HEK293 (cell line): Measurements from ENCODE around the gene GALNT15.

Experiments
- CTCF ChIA-PET: fragments of 350-600 bp; formaldehyde crosslinking; extraction: SDS; loops from one replicate; lab custom pipeline; 2021; ENCODE audit warnings: antibody characterized with exemption; lab: Yijun Ruan, JAX
- POLR2A ChIA-PET: fragments of 300-600 bp; formaldehyde crosslinking; extraction: SDS; loops from one replicate; lab custom pipeline; 2020; ENCODE audit warnings: antibody characterized with exemption, inconsistent platforms; lab: Yijun Ruan, JAX
- H3K27ac ChIP-seq: fragments of 200-500 bp; sonication (Bioruptor generic); 2 replicates; pipeline ENCODE4 v1.5.1; 2014; ENCODE audit warnings: low read depth, low read length, control low read depth, inconsistent platforms; ENCODE audit errors: extremely low read depth
- H3K36me3 ChIP-seq, 2 experiments: fragments of 200-500 bp in 1 of 2; sonication (Bioruptor generic) in 1 of 2; 1 replicate in 1 of 2; 2 replicates in 1 of 2; pipeline ENCODE4 v1.5.1; 2014 to 2017; ENCODE audit warnings: inconsistent platforms in 2 of 2, low read length in 2 of 2; ENCODE audit not compliant: control insufficient read depth in 2 of 2, insufficient read depth in 1 of 2
- H3K4me1 ChIP-seq: fragments of 200-500 bp; sonication (Bioruptor generic); 2 replicates; pipeline ENCODE4 v1.5.1; 2014; ENCODE audit warnings: mild to moderate bottlenecking, low read length, inconsistent platforms; ENCODE audit not compliant: control insufficient read depth, insufficient read depth
- H3K4me3 ChIP-seq: 2 replicates; pipeline ENCODE4 v1.5.1; 2011; ENCODE audit warnings: low read depth, mild to moderate bottlenecking, control low read depth, low read length, moderate library complexity
- H3K9me3 ChIP-seq: fragments of 200-500 bp; sonication (Bioruptor generic); 2 replicates; pipeline ENCODE4 v1.5.1; 2014; ENCODE audit warnings: low read depth, low read length, inconsistent platforms; ENCODE audit not compliant: control insufficient read depth, insufficient read depth
- FEZF1 ChIP-seq: fragments of 450-650 bp; formaldehyde crosslinking; IDR thresholded peaks from 2 replicates; pipeline ENCODE4 v1.5.1; 2016; ENCODE audit warnings: missing biosample characterization, missing genetic modification characterization
- KLF9 ChIP-seq: fragments of 450-650 bp; formaldehyde crosslinking; IDR thresholded peaks from 2 replicates; pipeline ENCODE4 v1.5.1; 2016; ENCODE audit warnings: missing biosample characterization, missing genetic modification characterization, low read depth
- RBAK ChIP-seq: fragments of 450-650 bp; formaldehyde crosslinking; IDR thresholded peaks from 2 replicates; pipeline ENCODE4 v1.5.1; 2016; ENCODE audit warnings: missing biosample characterization, missing genetic modification characterization
- ZFHX2 ChIP-seq: fragments of 450-650 bp; formaldehyde crosslinking; conservative IDR thresholded peaks from 2 replicates; pipeline ENCODE4 v1.5.1; 2016; ENCODE audit warnings: missing biosample characterization, missing genetic modification characterization
- ZFP3 ChIP-seq: fragments of 450-650 bp; formaldehyde crosslinking; IDR thresholded peaks from 2 replicates; pipeline ENCODE4 v1.5.1; 2016; ENCODE audit warnings: low read depth, missing biosample characterization, missing genetic modification characterization
- ZNF23 ChIP-seq: fragments of 450-650 bp; formaldehyde crosslinking; IDR thresholded peaks from 2 replicates; pipeline ENCODE4 v1.5.1; 2016; ENCODE audit warnings: missing biosample characterization, missing genetic modification characterization, borderline replicate concordance
- ZNF311 ChIP-seq: fragments of 450-650 bp; formaldehyde crosslinking; IDR thresholded peaks from 2 replicates; pipeline ENCODE4 v1.5.1; 2017; ENCODE audit warnings: missing biosample characterization, missing genetic modification characterization, borderline replicate concordance
- ZNF423 ChIP-seq: fragments of 450-650 bp; formaldehyde crosslinking; IDR thresholded peaks from 2 replicates; pipeline ENCODE4 v1.5.1; 2016; ENCODE audit warnings: missing biosample characterization, missing genetic modification characterization
- ZNF433 ChIP-seq: fragments of 450-650 bp; formaldehyde crosslinking; IDR thresholded peaks from 2 replicates; pipeline ENCODE4 v1.5.1; 2016; ENCODE audit warnings: missing biosample characterization, missing genetic modification characterization, low read depth
- ZNF48 ChIP-seq: fragments of 450-650 bp; formaldehyde crosslinking; IDR thresholded peaks from 2 replicates; pipeline ENCODE4 v1.5.1; 2016; ENCODE audit warnings: missing biosample characterization, missing genetic modification characterization
- ZNF76 ChIP-seq: fragments of 450-650 bp; formaldehyde crosslinking; IDR thresholded peaks from 2 replicates; pipeline ENCODE4; 2016; ENCODE audit warnings: low read depth, missing biosample characterization, missing genetic modification characterization, borderline replicate concordance
- ZSCAN30 ChIP-seq: fragments of 450-650 bp; IDR thresholded peaks from 2 replicates; pipeline ENCODE4 v1.5.1; 2018; ENCODE audit warnings: missing biosample characterization, mild to moderate bottlenecking, missing genetic modification characterization, moderate library complexity
- TF ChIP-seq, protein P1 (sequence below): fragments of 450-650 bp; IDR thresholded peaks from 2 replicates; pipeline ENCODE4 v1.5.1; 2018; ENCODE audit warnings: missing biosample characterization, mild to moderate bottlenecking, missing genetic modification characterization
- TF ChIP-seq, protein P2 (sequence below): fragments of 450-650 bp; formaldehyde crosslinking; IDR thresholded peaks from 2 replicates; pipeline ENCODE4 v1.5.1; 2017; ENCODE audit warnings: missing biosample characterization, mild to moderate bottlenecking, missing genetic modification characterization, moderate library complexity
- TF ChIP-seq, protein P3 (sequence below): fragments of 450-650 bp; formaldehyde crosslinking; IDR thresholded peaks from 2 replicates; pipeline ENCODE4 v1.5.1; 2016; ENCODE audit warnings: missing biosample characterization, missing genetic modification characterization
- TF ChIP-seq, protein P4 (sequence below): fragments of 450-650 bp; formaldehyde crosslinking; IDR thresholded peaks from 2 replicates; pipeline ENCODE4 v1.5.1; 2016; ENCODE audit warnings: missing biosample characterization, missing genetic modification characterization
- TF ChIP-seq, protein P5 (sequence below): fragments of 450-650 bp; formaldehyde crosslinking; IDR thresholded peaks from 2 replicates; pipeline ENCODE4; 2016; ENCODE audit warnings: missing biosample characterization, missing genetic modification characterization
- TF ChIP-seq, protein P6 (sequence below): fragments of 450-650 bp; formaldehyde crosslinking; IDR thresholded peaks from 2 replicates; pipeline ENCODE4 v1.5.1; 2016; ENCODE audit warnings: missing biosample characterization, missing genetic modification characterization, low read depth

GALNT15 gene

DNA sequence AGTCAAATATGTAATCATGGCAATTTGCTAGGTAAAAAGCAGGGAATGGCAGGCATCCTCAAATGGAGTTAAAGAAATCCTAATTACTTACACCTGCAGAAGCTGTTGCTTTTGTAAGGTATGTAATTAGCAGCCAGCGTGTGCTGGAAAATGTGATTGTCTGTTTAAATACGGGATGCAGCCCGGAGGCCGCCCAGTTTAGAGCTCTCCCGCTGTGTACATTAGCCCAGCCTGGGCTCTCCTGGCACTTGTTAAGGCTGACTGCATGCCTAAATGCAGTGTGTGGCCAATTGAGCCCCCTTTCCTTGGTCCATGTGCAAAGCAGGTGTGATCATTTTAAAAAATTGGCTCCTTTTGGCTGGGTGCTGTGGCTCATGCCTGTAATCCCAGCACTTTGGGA, 81.2 kb downstream of the GALNT15 start:
- ChIA-PET POLR2A (no interaction called here), CTCF (interaction anchor here (0.5 kb wide), 1 partner anchor 988 kb away, joined by 3 read pairs; no protein-coding TSS in a partner anchor)
- TF ChIP-seq, protein P1, sequence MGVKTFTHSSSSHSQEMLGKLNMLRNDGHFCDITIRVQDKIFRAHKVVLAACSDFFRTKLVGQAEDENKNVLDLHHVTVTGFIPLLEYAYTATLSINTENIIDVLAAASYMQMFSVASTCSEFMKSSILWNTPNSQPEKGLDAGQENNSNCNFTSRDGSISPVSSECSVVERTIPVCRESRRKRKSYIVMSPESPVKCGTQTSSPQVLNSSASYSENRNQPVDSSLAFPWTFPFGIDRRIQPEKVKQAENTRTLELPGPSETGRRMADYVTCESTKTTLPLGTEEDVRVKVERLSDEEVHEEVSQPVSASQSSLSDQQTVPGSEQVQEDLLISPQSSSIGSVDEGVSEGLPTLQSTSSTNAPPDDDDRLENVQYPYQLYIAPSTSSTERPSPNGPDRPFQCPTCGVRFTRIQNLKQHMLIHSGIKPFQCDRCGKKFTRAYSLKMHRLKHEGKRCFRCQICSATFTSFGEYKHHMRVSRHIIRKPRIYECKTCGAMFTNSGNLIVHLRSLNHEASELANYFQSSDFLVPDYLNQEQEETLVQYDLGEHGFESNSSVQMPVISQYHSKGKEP (tag by site-specific recombination): no peak
- TF ChIP-seq ZNF76 (tag by site-specific recombination): no peak
- TF ChIP-seq, protein P2, sequence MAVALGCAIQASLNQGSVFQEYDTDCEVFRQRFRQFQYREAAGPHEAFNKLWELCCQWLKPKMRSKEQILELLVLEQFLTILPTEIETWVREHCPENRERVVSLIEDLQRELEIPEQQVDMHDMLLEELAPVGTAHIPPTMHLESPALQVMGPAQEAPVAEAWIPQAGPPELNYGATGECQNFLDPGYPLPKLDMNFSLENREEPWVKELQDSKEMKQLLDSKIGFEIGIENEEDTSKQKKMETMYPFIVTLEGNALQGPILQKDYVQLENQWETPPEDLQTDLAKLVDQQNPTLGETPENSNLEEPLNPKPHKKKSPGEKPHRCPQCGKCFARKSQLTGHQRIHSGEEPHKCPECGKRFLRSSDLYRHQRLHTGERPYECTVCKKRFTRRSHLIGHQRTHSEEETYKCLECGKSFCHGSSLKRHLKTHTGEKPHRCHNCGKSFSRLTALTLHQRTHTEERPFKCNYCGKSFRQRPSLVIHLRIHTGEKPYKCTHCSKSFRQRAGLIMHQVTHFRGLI (tag by site-specific recombination): no peak
- no peak for TF ChIP-seq RBAK
- no peak for TF ChIP-seq ZNF311 (tag by site-specific recombination)
- no peak for TF ChIP-seq ZSCAN30
- TF ChIP-seq, protein P3, sequence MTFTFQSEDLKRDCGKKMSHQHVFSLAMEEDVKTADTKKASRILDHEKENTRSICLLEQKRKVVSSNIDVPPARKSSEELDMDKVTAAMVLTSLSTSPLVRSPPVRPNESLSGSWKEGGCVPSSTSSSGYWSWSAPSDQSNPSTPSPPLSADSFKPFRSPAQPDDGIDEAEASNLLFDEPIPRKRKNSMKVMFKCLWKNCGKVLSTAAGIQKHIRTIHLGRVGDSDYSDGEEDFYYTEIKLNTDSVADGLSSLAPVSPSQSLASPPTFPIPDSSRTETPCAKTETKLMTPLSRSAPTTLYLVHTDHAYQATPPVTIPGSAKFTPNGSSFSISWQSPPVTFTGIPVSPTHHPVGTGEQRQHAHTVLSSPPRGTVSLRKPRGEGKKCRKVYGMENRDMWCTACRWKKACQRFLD: no peak
- TF ChIP-seq ZNF48 (tag by site-specific recombination): no peak
- TF ChIP-seq ZNF423 (tag by site-specific recombination): no peak
- TF ChIP-seq, protein P4, sequence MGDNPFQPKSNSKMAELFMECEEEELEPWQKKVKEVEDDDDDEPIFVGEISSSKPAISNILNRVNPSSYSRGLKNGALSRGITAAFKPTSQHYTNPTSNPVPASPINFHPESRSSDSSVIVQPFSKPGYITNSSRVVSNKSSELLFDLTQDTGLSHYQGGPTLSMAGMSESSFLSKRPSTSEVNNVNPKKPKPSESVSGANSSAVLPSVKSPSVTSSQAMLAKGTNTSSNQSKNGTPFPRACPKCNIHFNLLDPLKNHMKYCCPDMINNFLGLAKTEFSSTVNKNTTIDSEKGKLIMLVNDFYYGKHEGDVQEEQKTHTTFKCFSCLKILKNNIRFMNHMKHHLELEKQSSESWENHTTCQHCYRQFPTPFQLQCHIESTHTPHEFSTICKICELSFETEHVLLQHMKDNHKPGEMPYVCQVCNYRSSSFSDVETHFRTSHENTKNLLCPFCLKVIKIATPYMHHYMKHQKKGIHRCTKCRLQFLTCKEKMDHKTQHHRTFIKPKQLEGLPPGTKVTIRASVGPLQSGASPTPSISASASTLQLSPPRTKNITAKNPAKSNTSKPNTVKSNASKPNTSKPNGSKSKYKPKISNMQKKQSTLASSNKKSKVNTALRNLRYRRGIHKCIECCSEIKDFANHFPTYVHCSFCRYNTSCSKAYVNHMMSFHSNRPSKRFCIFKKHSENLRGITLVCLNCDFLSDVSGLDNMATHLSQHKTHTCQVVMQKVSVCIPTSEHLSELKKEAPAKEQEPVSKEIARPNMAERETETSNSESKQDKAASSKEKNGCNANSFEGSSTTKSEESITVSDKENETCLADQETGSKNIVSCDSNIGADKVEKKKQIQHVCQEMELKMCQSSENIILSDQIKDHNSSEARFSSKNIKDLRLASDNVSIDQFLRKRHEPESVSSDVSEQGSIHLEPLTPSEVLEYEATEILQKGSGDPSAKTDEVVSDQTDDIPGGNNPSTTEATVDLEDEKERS: no peak
- TF ChIP-seq ZNF23 (tag by site-specific recombination): no peak
- TF ChIP-seq, protein P5, sequence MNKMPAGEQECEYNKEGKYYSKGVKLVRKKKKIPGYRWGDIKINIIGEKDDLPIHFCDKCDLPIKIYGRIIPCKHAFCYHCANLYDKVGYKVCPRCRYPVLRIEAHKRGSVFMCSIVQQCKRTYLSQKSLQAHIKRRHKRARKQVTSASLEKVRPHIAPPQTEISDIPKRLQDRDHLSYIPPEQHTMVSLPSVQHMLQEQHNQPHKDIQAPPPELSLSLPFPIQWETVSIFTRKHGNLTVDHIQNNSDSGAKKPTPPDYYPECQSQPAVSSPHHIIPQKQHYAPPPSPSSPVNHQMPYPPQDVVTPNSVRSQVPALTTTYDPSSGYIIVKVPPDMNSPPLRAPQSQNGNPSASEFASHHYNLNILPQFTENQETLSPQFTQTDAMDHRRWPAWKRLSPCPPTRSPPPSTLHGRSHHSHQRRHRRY (tag by site-specific recombination): no peak
- no peak for TF ChIP-seq ZFHX2 (tag by site-specific recombination)
- no peak for TF ChIP-seq KLF9 (tag by site-specific recombination)
- TF ChIP-seq, protein P6, sequence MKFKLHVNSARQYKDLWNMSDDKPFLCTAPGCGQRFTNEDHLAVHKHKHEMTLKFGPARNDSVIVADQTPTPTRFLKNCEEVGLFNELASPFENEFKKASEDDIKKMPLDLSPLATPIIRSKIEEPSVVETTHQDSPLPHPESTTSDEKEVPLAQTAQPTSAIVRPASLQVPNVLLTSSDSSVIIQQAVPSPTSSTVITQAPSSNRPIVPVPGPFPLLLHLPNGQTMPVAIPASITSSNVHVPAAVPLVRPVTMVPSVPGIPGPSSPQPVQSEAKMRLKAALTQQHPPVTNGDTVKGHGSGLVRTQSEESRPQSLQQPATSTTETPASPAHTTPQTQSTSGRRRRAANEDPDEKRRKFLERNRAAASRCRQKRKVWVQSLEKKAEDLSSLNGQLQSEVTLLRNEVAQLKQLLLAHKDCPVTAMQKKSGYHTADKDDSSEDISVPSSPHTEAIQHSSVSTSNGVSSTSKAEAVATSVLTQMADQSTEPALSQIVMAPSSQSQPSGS: no peak
- no peak for TF ChIP-seq FEZF1 (tag by site-specific recombination)
- TF ChIP-seq ZFP3: no peak
- TF ChIP-seq ZNF433 (tag by site-specific recombination): no peak
- H3K4me1 ChIP-seq: no peaks in the 10 kb centered on the region
- H3K4me3 ChIP-seq: no peak overlapping the region
- H3K36me3 ChIP-seq: peaks cover 3 to 21% of the 10 kb centered on the region in 2 experiments; a peak in 2 of 3 replicates
- H3K27ac ChIP-seq: no peak overlapping the region
- H3K9me3 ChIP-seq: no peaks in the 10 kb centered on the region
